HG02610 (cell line): Measurements from ENCODE around the gene IRX3.

Source experiments
- ATAC-seq: cut with Tn5 transposase; IDR thresholded peaks from one replicate; pipeline ENCODE4 v1.9.1; 2021; ENCODE audit warnings: mild to moderate bottlenecking, moderate library complexity; ENCODE audit not compliant: unreplicated experiment

The IRX3 gene

DNA sequence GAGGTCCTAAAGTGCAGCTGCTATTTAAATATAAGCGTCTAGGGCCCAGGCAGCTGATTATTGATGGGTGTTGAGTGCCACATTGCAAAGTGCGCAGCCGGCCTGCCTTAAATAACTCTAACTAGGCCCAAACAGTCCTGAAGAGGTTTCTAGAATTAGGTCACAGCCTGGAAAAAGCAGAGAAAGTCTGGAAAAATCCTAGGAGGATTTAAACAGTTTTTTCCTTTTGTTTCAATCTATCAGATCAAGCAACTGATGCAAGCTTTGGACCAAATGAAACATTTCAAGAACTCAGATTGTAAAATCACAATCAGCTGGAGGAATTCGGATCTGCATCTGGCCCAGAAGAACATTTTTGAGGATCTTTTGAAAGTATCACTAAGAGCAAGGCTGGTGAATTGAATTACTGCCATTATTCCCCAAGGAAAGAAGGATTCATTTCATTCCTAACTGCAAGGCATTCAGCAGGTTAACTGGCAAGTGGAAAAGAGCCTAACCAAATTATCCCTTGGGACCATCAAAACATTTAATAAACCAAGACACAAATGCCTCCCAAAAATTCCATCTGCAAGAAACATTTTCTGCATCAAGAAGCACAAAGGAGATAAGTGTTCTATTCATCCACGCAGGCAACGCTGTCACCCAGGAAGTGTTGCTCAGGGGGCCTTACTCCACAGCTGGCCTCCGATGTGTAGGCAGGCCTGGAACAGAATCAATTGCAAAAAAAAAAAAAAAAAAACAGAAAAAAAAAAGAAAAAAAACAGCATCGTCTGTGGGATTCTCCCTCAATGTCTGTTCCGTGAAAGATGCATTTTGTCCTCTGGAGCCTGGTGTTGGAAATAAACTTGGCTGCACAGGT, 46.1 kb downstream of the IRX3 start:
- no peak for ATAC-seq

DNA sequence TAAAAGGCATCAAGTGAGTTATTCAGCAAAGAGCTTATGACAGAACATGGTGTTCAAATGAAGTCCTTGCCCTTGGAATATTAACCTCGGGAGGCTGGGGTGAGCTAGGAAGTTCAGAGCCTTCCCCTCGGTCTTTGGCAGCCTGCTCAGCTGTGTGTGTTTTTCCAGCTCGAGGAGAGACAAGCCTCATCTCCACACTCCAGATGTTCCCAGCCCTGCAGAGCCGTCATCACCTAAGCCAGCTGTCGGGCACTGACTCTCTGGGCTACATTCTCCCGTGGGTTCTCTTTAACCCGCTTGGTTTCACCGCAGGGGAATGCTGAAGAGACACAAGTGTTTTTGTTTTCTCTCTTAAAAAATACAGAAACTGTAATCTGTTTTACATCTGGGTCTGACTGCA, 47.1 kb downstream of the IRX3 start:
- no peak for ATAC-seq

DNA sequence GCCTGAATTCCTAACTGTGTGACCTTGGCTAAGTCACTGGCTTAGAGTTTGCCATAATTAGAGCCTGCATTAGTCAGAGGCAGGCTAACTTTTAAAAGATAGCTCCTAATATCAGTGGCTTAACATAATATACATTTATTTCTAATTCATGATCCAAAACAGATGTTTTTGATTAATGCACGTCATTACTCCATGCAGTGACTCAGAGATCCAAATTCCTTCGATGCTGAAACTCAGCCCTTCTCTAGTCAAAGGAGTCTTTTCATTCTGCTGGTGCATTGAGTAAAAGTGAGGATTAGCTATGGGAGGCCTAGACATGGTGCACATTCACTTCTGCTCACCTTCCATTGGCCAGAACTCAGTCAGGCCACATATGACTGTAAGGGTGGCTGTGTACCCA, 49.8 kb downstream of the IRX3 start:
- no peak for ATAC-seq

DNA sequence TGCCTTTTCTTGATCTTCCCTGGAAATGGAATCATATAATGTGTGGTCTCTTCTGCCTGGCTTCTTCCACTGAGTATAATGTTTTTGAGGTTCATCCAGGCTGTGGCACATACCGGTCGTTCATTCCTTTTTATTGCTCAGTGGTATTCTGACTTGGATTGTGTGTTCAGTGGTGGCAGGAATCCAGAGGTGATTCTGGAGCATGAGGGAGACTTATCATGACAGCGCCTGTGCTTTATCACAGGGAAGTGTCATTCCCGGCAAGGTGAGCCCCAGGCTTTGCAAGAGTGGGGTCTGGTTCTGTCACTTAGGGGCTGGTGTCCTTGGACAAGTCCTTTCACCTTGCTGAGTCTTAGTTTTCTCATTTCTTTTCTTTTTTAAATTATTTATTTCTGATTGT, 53.0 kb downstream of the IRX3 start:
- ATAC-seq, result no peak
